Ascending aorta (tissue), 2 donors: ENCODE results near the gene HCFC1. TPM values are rescaled to one million over a fixed set of nuclear protein-coding genes. Genes with fewer than 3 reads are reported as not detected.

ENCODE experiments used
- DNase-seq, 2 donors: peaks; one replicate each; pipeline ENCODE4 v3.0.0-alpha.2; 2019; ENCODE audit warnings: low spot score in 2 of 2
- H3K27ac ChIP-seq, 2 donors: fragments of 200-600 bp; sonication (generic); one replicate each; pipeline ENCODE4 v1.5.1; 2016 to 2017; ENCODE audit warnings: mild to moderate bottlenecking in 1 of 2
- H3K27me3 ChIP-seq: fragments of 200-600 bp; sonication (generic); one replicate; pipeline ENCODE4 v1.5.1; 2017
- H3K36me3 ChIP-seq, 2 donors: fragments of 200-600 bp; sonication (generic); one replicate each; pipeline ENCODE4 v1.5.1; 2016
- H3K4me1 ChIP-seq, 2 donors: fragments of 200-600 bp; sonication (generic); one replicate each; pipeline ENCODE4 v1.5.1; 2016 to 2017; ENCODE audit warnings: mild to moderate bottlenecking in 1 of 2
- H3K4me3 ChIP-seq, 2 donors: fragments of 200-600 bp; sonication (generic); one replicate each; pipeline ENCODE4 v1.5.1; 2016 to 2017; ENCODE audit warnings: mild to moderate bottlenecking in 1 of 2
- H3K9me3 ChIP-seq, 2 donors: fragments of 200-600 bp; sonication (generic); one replicate each; pipeline ENCODE4 v1.5.1; 2016
- CTCF ChIP-seq, 3 experiments: fragments of 200-600 bp in 2 of 3; fragments of 450-650 bp in 1 of 3; sonication (generic) in 2 of 3; IDR thresholded peaks; one replicate each; pipeline ENCODE4 v1.5.1; 2016 to 2019; ENCODE audit warnings: antibody characterized with exemption in 3 of 3, mild to moderate bottlenecking in 1 of 3, moderate library complexity in 1 of 3
- intact Hi-C: fragments of 100-400 bp; cut with DNase I; formaldehyde crosslinking; loops from one replicate; pipeline ENCODE4 v1.15.1; 2023
- total RNA-seq: library from RNA; depleted of rRNA; stranded (reverse); fragments of >200 nt; gene quantifications from one replicate; pipeline ENCODE4 v1.1.0, GENCODE V29; 2016

HCFC1 gene
- total RNA-seq, 1 donor from 2014 or later, result 91.4 TPM

GRCh38 chrX:153963546-153963945 lies 8.1 kb downstream of the HCFC1 start:
- intact Hi-C loops, result no loop called here
- DNase-seq, result no peak
- Histone ChIP-seq H3K4me1 (peaks cover 10 to 14% of the 10 kb centered on the region in 2 donors), H3K27ac (no peak overlapping the region), H3K4me3 (no peak overlapping the region), H3K36me3 (peaks cover 51 to 58% of the 10 kb centered on the region in 2 donors), H3K9me3 (no peaks in the 10 kb centered on the region), H3K27me3 (no peaks in the 10 kb centered on the region)
- no peak for TF ChIP-seq CTCF (IDR thresholded peaks at IDR 0.05)

GRCh38 chrX:153961292-153961691 lies 10.3 kb downstream of the HCFC1 start:
- H3K4me3 ChIP-seq, result no peak overlapping the region
- peaks cover 0 to 5% of the 10 kb centered on the region in 2 donors for H3K4me1 ChIP-seq
- no peak for TF ChIP-seq CTCF (IDR thresholded peaks at IDR 0.05)
- H3K36me3 ChIP-seq, result peaks cover 68 to 80% of the 10 kb centered on the region in 2 donors
- no peak for DNase-seq
- H3K27ac ChIP-seq, result no peak overlapping the region
- intact Hi-C loops, result no loop called here
- H3K9me3 ChIP-seq, result no peaks in the 10 kb centered on the region
- no peaks in the 10 kb centered on the region for H3K27me3 ChIP-seq

DNA sequence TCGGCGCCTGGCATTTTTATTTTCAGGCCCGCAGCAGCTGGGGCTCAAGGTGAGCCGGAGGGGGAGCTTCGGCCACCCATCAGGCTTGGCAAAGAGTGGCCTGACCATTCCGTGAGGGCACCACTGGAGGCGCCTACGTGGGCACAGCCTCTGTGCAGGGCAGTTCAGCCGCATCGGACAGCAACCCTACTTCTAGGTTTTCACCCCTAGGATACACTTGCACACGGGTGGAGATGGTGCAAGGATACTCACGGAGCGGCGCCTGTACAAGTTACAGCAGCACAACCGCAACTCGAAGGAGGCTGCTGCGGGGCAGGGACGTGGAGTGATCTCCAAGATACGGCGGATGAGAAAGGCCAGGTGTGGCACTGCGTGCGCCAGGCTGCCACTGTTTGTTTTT lies 10.8 kb downstream of the HCFC1 start:
- intact Hi-C loops, result no loop called here
- Histone ChIP-seq H3K36me3 (peaks cover 72 to 86% of the 10 kb centered on the region in 2 donors), H3K4me1 (peaks cover 0 to 2% of the 10 kb centered on the region in 2 donors), H3K27me3 (no peaks in the 10 kb centered on the region), H3K27ac (no peak overlapping the region), H3K9me3 (no peaks in the 10 kb centered on the region), H3K4me3 (no peak overlapping the region)
- no peak for DNase-seq
- TF ChIP-seq CTCF (IDR thresholded peaks at IDR 0.05), result no peak

DNA sequence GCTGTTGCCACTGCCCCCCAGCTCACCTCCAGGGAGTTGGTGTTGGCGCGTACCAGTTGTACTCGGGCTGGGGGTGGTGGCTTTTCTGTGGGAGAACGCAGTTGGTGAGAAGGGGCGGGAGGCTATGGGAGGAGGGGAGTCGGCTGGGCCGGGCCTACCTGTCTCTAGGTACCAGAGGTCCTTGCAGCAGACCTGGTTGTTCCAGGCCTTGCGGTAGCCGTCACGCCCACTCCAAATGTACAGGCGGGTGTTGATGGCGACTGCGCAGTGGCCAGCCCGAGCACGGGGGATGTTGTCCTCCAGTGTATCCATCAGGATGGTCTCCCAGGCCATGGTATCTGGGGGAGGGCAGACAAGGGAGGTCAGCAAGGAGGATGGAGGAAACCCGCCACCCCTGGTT lies 11.5 kb downstream of the HCFC1 start:
- Histone ChIP-seq H3K9me3 (no peaks in the 10 kb centered on the region), H3K4me3 (no peak overlapping the region), H3K27me3 (no peaks in the 10 kb centered on the region), H3K36me3 (peaks cover 77 to 89% of the 10 kb centered on the region in 2 donors), H3K27ac (no peak overlapping the region), H3K4me1 (no peaks in the 10 kb centered on the region)
- intact Hi-C loops, result no loop called here
- DNase-seq, result no peak
- no peak for TF ChIP-seq CTCF (IDR thresholded peaks at IDR 0.05)

DNA sequence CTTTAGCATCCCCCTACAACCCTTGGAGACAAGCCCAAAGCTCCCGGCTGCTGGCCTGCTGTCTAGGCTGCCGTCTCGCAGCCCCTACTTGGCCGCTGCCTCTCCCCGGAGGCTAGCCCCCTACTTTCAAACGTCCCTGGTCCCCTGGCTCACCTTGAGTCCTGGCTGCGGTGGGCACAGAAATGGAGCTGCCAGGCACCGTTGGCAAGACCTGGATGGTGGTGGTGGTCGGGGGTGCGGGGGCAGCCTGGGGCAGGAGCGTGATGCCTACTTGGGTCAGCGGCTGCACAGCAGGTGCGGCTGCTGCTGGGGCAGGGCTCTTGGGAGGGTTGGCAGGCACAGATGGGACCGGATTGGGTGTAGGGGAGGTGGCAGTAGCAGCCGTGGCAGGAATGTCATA lies 12.0 kb downstream of the HCFC1 start:
- Histone ChIP-seq H3K4me1 (no peaks in the 10 kb centered on the region), H3K4me3 (no peak overlapping the region), H3K27ac (no peak overlapping the region), H3K9me3 (no peaks in the 10 kb centered on the region), H3K36me3 (peaks cover 81 to 91% of the 10 kb centered on the region in 2 donors), H3K27me3 (no peaks in the 10 kb centered on the region)
- DNase-seq, result no peak
- no peak for TF ChIP-seq CTCF (IDR thresholded peaks at IDR 0.05)
- intact Hi-C loops, result loop anchor here (10.0 kb wide), 1 partner anchor 445 kb away; the partner anchor contains the start of gene ATP2B3

GRCh38 chrX:153958605-153959004 lies 13.0 kb downstream of the HCFC1 start:
- Histone ChIP-seq H3K9me3 (no peaks in the 10 kb centered on the region), H3K4me1 (peaks cover 0 to 3% of the 10 kb centered on the region in 2 donors), H3K27me3 (no peaks in the 10 kb centered on the region), H3K4me3 (no peak overlapping the region), H3K27ac (no peak overlapping the region), H3K36me3 (peaks cover 75 to 94% of the 10 kb centered on the region in 2 donors)
- intact Hi-C loops, result loop anchor here (10.0 kb wide), 1 partner anchor 444 kb away; the partner anchor contains the start of gene ATP2B3
- DNase-seq, result no peak
- no peak for TF ChIP-seq CTCF (IDR thresholded peaks at IDR 0.05)
